ENCODE data around the gene PMM2. TPM values are rescaled to one million over a fixed set of nuclear protein-coding genes. Genes with fewer than 3 reads are reported as not detected.
"Not testable (repeated sequence)": the region's sequence is repeated elsewhere in the genome, so short reads cannot be mapped to it uniquely, and the experiment has no call there.

PMM2 gene
- 29.9 and 31.1 TPM in 2 replicates for total RNA-seq

DNA sequence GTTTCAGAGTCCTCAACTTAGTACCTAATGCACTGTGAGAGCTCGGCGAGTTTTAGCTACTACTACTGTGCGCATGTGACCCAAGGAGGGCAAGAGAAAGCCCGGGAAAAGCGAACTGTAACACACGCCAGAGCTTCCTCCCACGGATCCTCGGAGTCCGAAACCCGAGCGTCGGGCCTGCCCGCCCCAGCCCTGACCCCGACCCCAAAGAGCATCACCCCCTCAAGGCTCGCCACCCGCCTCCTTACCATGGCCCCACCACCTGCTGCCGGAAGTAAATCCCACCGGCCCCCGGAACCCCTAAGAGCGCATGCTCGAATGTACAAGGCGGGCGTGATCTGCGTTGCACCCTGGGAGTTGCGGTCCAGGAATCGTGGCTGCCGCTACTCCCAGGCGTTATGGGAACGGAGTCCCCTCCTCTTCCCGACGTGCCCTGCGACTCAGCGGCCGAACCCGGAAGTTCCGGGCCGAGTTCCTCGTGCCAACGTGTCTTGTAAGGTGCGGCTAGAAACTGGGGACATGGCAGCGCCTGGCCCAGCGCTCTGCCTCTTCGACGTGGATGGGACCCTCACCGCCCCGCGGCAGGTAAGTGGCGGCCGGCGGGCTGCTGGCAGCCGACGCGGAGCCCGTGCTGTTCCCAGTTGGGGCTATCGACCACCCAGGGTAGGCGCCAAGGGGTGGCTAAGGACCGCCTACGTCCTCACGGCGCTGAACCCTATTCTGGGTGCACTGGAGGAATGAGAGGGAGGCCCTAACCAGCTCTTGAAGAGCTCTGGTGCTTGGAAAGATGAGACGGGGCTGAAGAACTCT lies at the start of gene PMM2, which contains the start of gene TMEM186:
Gene PMM2, plus strand, starts transcription at position 476 of the 810 bp plus-strand sequence. Its CDS starts 44 bp downstream, at position 520.
Gene TMEM186, minus strand, starts transcription at position 276 of the 810 bp plus-strand sequence. Its CDS starts 25 bp downstream, at position 251.
- TF ChIP-seq, protein P1, sequence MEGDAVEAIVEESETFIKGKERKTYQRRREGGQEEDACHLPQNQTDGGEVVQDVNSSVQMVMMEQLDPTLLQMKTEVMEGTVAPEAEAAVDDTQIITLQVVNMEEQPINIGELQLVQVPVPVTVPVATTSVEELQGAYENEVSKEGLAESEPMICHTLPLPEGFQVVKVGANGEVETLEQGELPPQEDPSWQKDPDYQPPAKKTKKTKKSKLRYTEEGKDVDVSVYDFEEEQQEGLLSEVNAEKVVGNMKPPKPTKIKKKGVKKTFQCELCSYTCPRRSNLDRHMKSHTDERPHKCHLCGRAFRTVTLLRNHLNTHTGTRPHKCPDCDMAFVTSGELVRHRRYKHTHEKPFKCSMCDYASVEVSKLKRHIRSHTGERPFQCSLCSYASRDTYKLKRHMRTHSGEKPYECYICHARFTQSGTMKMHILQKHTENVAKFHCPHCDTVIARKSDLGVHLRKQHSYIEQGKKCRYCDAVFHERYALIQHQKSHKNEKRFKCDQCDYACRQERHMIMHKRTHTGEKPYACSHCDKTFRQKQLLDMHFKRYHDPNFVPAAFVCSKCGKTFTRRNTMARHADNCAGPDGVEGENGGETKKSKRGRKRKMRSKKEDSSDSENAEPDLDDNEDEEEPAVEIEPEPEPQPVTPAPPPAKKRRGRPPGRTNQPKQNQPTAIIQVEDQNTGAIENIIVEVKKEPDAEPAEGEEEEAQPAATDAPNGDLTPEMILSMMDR (IDR thresholded peaks at IDR 0.05; ENCODE audit: insufficient read depth, low read length, poor library complexity, severe bottlenecking), result no peak

DNA sequence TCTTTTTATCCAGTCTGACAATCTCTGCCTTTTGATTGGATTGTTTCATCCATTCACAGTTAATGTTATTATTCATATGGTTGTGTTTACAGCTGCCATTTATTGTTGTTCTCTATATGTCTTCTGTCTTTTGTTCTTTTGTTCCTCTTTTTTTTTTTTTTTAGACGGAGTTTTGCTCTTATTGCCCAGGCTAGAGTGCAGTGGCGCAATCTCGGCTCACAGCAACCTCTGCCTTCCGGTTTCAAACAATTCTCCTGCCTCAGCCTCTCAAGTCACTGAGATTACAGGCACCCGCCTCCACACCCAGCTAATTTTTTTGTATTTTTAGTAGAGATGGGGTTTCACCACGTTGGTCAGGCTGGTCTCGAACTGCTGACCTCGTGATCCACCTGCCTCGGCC lies 48.7 kb upstream of the PMM2 start:
- H3K36me3 ChIP-seq (ENCODE audit: control insufficient read depth, insufficient read depth, low read length); H3K4me3 ChIP-seq (ENCODE audit: low read depth, low read length); H3K27me3 ChIP-seq (ENCODE audit: control insufficient read depth, insufficient read depth, low read length); DNase-seq (ENCODE audit: low read depth): not testable (repeated sequence)

More for the DNA sequence above, at the start of gene PMM2, which contains the start of gene TMEM186:
- Histone ChIP-seq H3K36me3 (ENCODE audit: control insufficient read depth, insufficient read depth, low read length) (no peaks in the 10 kb centered on the region), H3K4me3 (ENCODE audit: low read depth, low read length) (peak within 1 kb of the TSS; percentile 90), H3K27me3 (ENCODE audit: control insufficient read depth, insufficient read depth, low read length) (no peaks in the 10 kb centered on the region)
- DNase-seq (ENCODE audit: low read depth), result peak; percentile 91

DNA sequence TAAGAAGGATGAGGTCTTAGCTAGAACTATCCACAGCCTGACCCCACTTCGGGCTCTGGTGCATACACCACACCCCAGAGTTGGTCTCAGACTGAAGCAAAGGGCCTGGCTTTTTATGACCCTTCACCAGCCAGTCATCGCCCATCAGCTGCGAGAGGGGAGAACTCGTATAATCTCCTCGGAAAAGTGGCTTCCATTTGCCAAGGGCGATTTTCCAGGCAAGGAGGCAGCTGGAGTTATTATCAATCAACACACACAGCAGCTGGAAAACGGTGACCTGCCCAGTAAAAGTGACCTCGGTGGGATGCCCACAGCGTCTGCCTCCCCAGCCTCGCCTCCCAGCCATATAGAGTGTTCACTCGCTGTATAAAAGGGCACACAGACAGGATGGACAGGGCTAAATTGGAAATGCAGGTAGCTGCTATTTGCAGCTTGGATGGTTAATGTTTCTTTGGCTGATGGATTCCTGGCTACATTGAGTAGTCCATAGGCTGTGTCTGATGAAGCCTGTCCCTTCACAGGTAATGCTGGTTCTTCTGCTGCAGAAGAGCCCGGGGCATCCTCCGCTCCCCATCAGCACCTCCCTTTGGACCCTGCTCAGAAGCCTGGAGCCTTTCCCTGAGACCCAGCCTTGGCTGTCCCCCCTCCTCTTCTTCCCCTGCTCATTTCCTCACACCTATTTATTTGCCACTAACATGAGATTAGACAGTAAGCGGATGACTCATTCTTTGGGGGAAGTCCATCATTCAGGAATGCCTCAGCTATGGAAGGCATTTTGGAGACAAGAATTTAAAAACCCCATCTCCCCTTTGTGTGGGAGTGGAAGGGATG lies 45.9 kb upstream of the PMM2 start:
- H3K4me3 ChIP-seq (ENCODE audit: low read depth, low read length), result no peak overlapping the region
- TF ChIP-seq, protein P1 (IDR thresholded peaks at IDR 0.05; ENCODE audit: insufficient read depth, low read length, poor library complexity, severe bottlenecking), result no peak
- peak; percentile 62 for DNase-seq (ENCODE audit: low read depth)
- no peaks in the 10 kb centered on the region for H3K27me3 ChIP-seq (ENCODE audit: control insufficient read depth, insufficient read depth, low read length)
- no peaks in the 10 kb centered on the region for H3K36me3 ChIP-seq (ENCODE audit: control insufficient read depth, insufficient read depth, low read length)

DNA sequence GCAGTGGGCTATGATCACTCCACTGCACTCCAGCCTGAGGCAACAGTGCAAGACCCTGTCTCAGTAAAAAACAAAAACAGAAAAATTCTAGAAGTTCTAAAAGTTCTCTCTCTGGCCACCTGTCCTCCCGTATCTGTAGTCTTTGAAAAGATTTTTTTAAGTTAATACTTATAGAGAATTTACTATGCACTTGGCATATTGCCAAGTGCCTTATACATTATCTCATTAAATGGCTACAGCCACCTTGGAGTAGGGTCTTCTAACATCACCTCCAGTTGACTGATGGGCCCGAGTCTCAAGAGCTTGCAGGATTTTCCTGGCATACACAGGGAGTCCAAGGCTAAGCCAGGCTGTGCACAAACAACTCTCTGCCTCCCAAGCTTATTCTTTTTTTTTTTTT lies 44.9 kb upstream of the PMM2 start:
- Histone ChIP-seq H3K36me3 (ENCODE audit: control insufficient read depth, insufficient read depth, low read length) (no peaks in the 10 kb centered on the region), H3K4me3 (ENCODE audit: low read depth, low read length) (no peak overlapping the region), H3K27me3 (ENCODE audit: control insufficient read depth, insufficient read depth, low read length) (no peaks in the 10 kb centered on the region)
- no peak for DNase-seq (ENCODE audit: low read depth)
- TF ChIP-seq, protein P1 (IDR thresholded peaks at IDR 0.05; ENCODE audit: insufficient read depth, low read length, poor library complexity, severe bottlenecking), result no peak

DNA sequence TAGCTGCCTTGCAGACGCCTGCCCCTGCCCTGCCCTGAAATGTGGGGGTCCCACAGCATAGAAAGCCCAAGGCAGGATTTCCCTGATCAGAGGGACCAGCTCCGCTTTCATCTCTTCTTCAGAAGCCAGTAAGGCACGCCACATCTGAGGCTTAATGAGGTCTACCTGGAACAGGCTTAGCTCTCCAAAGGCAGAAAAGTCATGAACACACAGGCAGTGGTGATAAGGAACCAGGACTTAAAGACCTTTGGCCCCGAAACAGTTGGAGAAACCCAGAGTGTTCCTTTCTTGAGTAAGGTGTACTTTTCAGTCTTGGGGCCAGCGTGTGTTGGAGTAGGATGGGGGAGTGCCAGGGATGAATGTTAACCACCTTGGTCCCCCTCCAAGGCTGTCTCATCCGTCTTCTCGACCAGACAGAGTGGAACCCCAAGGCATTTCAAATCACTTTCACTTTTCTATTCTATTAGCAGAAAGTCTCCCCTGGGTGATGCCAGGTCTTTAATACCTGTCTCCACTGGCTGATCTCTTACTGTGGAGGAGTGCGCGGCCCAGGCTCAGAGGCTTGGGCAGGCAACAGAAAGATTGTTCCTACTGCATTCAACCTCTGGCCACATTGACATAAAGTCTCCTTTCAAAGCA lies 44.1 kb upstream of the PMM2 start:
- no peaks in the 10 kb centered on the region for H3K27me3 ChIP-seq (ENCODE audit: control insufficient read depth, insufficient read depth, low read length)
- H3K4me3 ChIP-seq (ENCODE audit: low read depth, low read length), result no peak overlapping the region
- TF ChIP-seq, protein P1 (IDR thresholded peaks at IDR 0.05; ENCODE audit: insufficient read depth, low read length, poor library complexity, severe bottlenecking), result no peak
- DNase-seq (ENCODE audit: low read depth), result no peak
- H3K36me3 ChIP-seq (ENCODE audit: control insufficient read depth, insufficient read depth, low read length), result no peaks in the 10 kb centered on the region

DNA sequence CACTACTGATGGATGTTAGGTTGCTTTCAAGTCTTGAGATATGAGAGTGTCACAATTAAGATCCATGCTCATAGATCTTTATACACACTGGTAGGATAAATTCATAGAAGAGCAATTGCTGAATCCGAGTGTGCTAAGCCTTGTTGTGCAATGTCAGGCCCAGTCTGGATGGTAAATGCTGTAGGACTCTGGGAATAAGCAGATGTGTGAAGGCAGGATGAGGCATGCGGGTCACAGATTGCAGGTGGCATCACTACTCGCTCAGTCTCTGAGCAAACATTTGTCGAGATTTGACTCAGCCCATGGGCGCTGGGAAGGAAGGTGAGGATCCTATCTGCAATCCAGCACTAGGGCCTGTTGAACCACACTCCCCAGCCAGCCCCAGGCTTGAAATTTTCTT lies 40.9 kb upstream of the PMM2 start:
- no peaks in the 10 kb centered on the region for H3K27me3 ChIP-seq (ENCODE audit: control insufficient read depth, insufficient read depth, low read length)
- H3K4me3 ChIP-seq (ENCODE audit: low read depth, low read length), result no peak overlapping the region
- H3K36me3 ChIP-seq (ENCODE audit: control insufficient read depth, insufficient read depth, low read length), result no peaks in the 10 kb centered on the region
- TF ChIP-seq, protein P1 (IDR thresholded peaks at IDR 0.05; ENCODE audit: insufficient read depth, low read length, poor library complexity, severe bottlenecking), result no peak
- DNase-seq (ENCODE audit: low read depth), result no peak

Data from kidney epithelial cell (primary cell).